Muscle layer of colon (tissue), 2 donors: ENCODE data around the gene GMPR2.
A peak's percentile ranks its signal among the peaks of the same experiment; 100 is the strongest.
"Not testable (repeated sequence)": the region's sequence is repeated elsewhere in the genome, so short reads cannot be mapped to it uniquely, and the experiment has no call there.

Experiments used
- H3K27ac ChIP-seq: one replicate; pipeline ENCODE4 v1.7.0; 2013; ENCODE audit warnings: low read depth, mild to moderate bottlenecking, low read length, moderate library complexity
- H3K27me3 ChIP-seq, 2 donors: one replicate each; pipeline ENCODE4 v1.7.0; 2013; ENCODE audit warnings: low read length in 2 of 2, mild to moderate bottlenecking in 2 of 2; ENCODE audit not compliant: insufficient read depth in 2 of 2, control insufficient read depth in 1 of 2
- H3K36me3 ChIP-seq: one replicate; pipeline ENCODE4 v1.7.0; 2013; ENCODE audit warnings: mild to moderate bottlenecking, low read length; ENCODE audit not compliant: insufficient read depth
- H3K4me1 ChIP-seq: one replicate; pipeline ENCODE4 v1.7.0; 2013; ENCODE audit warnings: mild to moderate bottlenecking, low read length; ENCODE audit not compliant: insufficient read depth
- H3K4me3 ChIP-seq, 2 donors: one replicate each; pipeline ENCODE4 v1.7.0; 2013; ENCODE audit warnings: low read length in 2 of 2, low read depth in 1 of 2, mild to moderate bottlenecking in 1 of 2, moderate library complexity in 1 of 2
- H3K9ac ChIP-seq: one replicate; pipeline ENCODE4 v1.7.0; 2013; ENCODE audit warnings: low read length
- H3K9me3 ChIP-seq: one replicate; pipeline ENCODE4 v1.7.0; 2013; ENCODE audit warnings: mild to moderate bottlenecking, low read length
- donor health status: abdominal sarcoma.
- donor health status: Adenocarcinoma of cecum.

GMPR2 gene

GRCh38 chr14:24235804-24236688 is 3.3 kb downstream of the GMPR2 start:
- no peak overlapping the region for H3K4me3 ChIP-seq

GRCh38 chr14:24236689-24237462 is 4.1 kb downstream of the GMPR2 start:
- Histone ChIP-seq H3K27ac (no peak overlapping the region), H3K4me1 (peaks cover 37% of the 10 kb centered on the region)

More at GRCh38 chr14:24235804-24236688, 3.3 kb downstream of the GMPR2 start:
- Histone ChIP-seq H3K27me3 (no peaks in the 10 kb centered on the region), H3K9ac (no peak overlapping the region), H3K36me3 (peaks cover 69% of the 10 kb centered on the region), H3K9me3 (no peaks in the 10 kb centered on the region), H3K4me1 (peaks cover 36% of the 10 kb centered on the region), H3K27ac (no peak overlapping the region)

GRCh38 chr14:24237463-24237955 is 4.8 kb downstream of the GMPR2 start:
- Histone ChIP-seq H3K27me3 (no peaks in the 10 kb centered on the region), H3K4me3 (no peak overlapping the region), H3K4me1 (peaks cover 37% of the 10 kb centered on the region), H3K36me3 (peaks cover 70% of the 10 kb centered on the region), H3K9ac (no peak overlapping the region), H3K9me3 (no peaks in the 10 kb centered on the region), H3K27ac (no peak overlapping the region)

More at GRCh38 chr14:24236689-24237462, 4.1 kb downstream of the GMPR2 start:
- peaks cover 70% of the 10 kb centered on the region for H3K36me3 ChIP-seq
- H3K9ac ChIP-seq: no peak overlapping the region
- no peaks in the 10 kb centered on the region for H3K9me3 ChIP-seq
- H3K27me3 ChIP-seq: no peaks in the 10 kb centered on the region
- H3K4me3 ChIP-seq: no peak overlapping the region

GRCh38 chr14:24238123-24238522 is 5.4 kb downstream of the GMPR2 start:
- no peaks in the 10 kb centered on the region for H3K9me3 ChIP-seq
- no peaks in the 10 kb centered on the region for H3K27me3 ChIP-seq
- no peak overlapping the region for H3K27ac ChIP-seq
- no peak overlapping the region for H3K4me3 ChIP-seq
- peaks cover 70% of the 10 kb centered on the region for H3K36me3 ChIP-seq
- H3K4me1 ChIP-seq: peaks cover 37% of the 10 kb centered on the region
- no peak overlapping the region for H3K9ac ChIP-seq

GRCh38 chr14:24238527-24239037 is 5.9 kb downstream of the GMPR2 start:
- Histone ChIP-seq H3K27me3 (no peaks in the 10 kb centered on the region), H3K4me1 (peaks cover 37% of the 10 kb centered on the region), H3K4me3 (no peak overlapping the region), H3K27ac (no peak overlapping the region), H3K36me3 (peaks cover 70% of the 10 kb centered on the region), H3K9ac (no peak overlapping the region), H3K9me3 (no peaks in the 10 kb centered on the region)

- Histone ChIP-seq H3K27ac (peak overlapping the region; percentile 37), H3K4me1 (peaks cover 34% of the 10 kb centered on the region), H3K27me3 (no peaks in the 10 kb centered on the region), H3K9me3 (no peaks in the 10 kb centered on the region), H3K36me3 (peaks cover 58% of the 10 kb centered on the region), H3K4me3 (no peak overlapping the region), H3K9ac (no peak overlapping the region)
These were observed 7.6 kb downstream of the GMPR2 start for GRCh38 chr14:24240110-24240918.

GRCh38 chr14:24241829-24242443 is 9.2 kb downstream of the GMPR2 start:
- peaks cover 34% of the 10 kb centered on the region for H3K4me1 ChIP-seq
- peak overlapping the region; percentile 78 for H3K4me3 ChIP-seq
- peak overlapping the region; percentile 96 for H3K27ac ChIP-seq
- H3K9me3 ChIP-seq: no peaks in the 10 kb centered on the region
- peak overlapping the region; percentile 66 for H3K9ac ChIP-seq
- peaks cover 42% of the 10 kb centered on the region for H3K36me3 ChIP-seq
- no peaks in the 10 kb centered on the region for H3K27me3 ChIP-seq

- H3K27ac ChIP-seq: peak overlapping the region; percentile 96
- peaks cover 34% of the 10 kb centered on the region for H3K4me1 ChIP-seq
- peaks cover 27% of the 10 kb centered on the region for H3K36me3 ChIP-seq
- no peaks in the 10 kb centered on the region for H3K9me3 ChIP-seq
- H3K9ac ChIP-seq: peak overlapping the region; percentile 66
- H3K4me3 ChIP-seq: peak overlapping the region; percentile 78
- H3K27me3 ChIP-seq: no peaks in the 10 kb centered on the region
These were observed 10.7 kb downstream of the GMPR2 start for GRCh38 chr14:24243336-24243836.

GRCh38 chr14:24245350-24245749 is 12.6 kb downstream of the GMPR2 start:
- not testable (repeated sequence) for H3K9ac ChIP-seq, H3K36me3 ChIP-seq

GRCh38 chr14:24246765-24247212 is 14.1 kb downstream of the GMPR2 start:
- H3K27ac ChIP-seq: no peak overlapping the region
- H3K36me3 ChIP-seq: no peaks in the 10 kb centered on the region
- no peak overlapping the region for H3K9ac ChIP-seq
- H3K4me3 ChIP-seq: no peak overlapping the region
- H3K9me3 ChIP-seq: no peaks in the 10 kb centered on the region
- H3K27me3 ChIP-seq: no peaks in the 10 kb centered on the region
- peaks cover 6% of the 10 kb centered on the region for H3K4me1 ChIP-seq

More at GRCh38 chr14:24245350-24245749, 12.6 kb downstream of the GMPR2 start:
- not testable (repeated sequence) for H3K27ac ChIP-seq, H3K4me3 ChIP-seq, H3K9me3 ChIP-seq, H3K27me3 ChIP-seq
- peaks cover 20% of the 10 kb centered on the region for H3K4me1 ChIP-seq
